Endothelial cell of umbilical vein (primary cell): ENCODE data around the gene IQGAP2. TPM values are rescaled to one million over a fixed set of nuclear protein-coding genes. Genes with fewer than 3 reads are reported as not detected.

Experiments
- BruUV-seq: library from RNA; stranded (reverse); fragments of 400-500 nt; replicated peaks from 2 replicates; lab custom pipeline; 2021; lab: Mats Ljungman, UMichigan
- CTCF ChIA-PET: fragments of 300-600, 350-600 bp; sonication (Branson Sonifier 250); formaldehyde crosslinking; loops from one replicate; lab custom pipeline; 2021; ENCODE audit warnings: antibody characterized with exemption, inconsistent platforms; lab: Charles Lee
- POLR2A ChIA-PET: fragments of 300-600, 350-600 bp; sonication (Branson Sonifier 250); formaldehyde crosslinking; loops from one replicate; lab custom pipeline; 2021; ENCODE audit warnings: antibody characterized with exemption, inconsistent platforms; lab: Charles Lee
- DNase-seq: peaks from one replicate; pipeline ENCODE4 v3.0.0-alpha.2; 2011; ENCODE audit warnings: low read depth, low spot score
- FAIRE-seq: peaks from 2 replicates; lab custom pipeline; 2011; peaks lifted over from hg19 to GRCh38; lab: Jason Lieb, UNC
- H2AFZ ChIP-seq: 2 replicates; pipeline ENCODE4 v1.6.0; 2012; ENCODE audit warnings: low read depth, low read length, control low read depth, inconsistent platforms
- H3K27ac ChIP-seq: 2 replicates; pipeline ENCODE4 v1.5.1; 2011; ENCODE audit warnings: low read depth, mild to moderate bottlenecking, control low read depth, low read length, moderate library complexity; ENCODE audit not compliant: insufficient read depth
- H3K27me3 ChIP-seq, 2 experiments: 2 replicates each; pipeline versions ENCODE4 v1.6.0 to v1.6.1; 2011; ENCODE audit warnings: low read length in 2 of 2, mixed read lengths in 1 of 2; ENCODE audit not compliant: control insufficient read depth in 2 of 2, insufficient read depth in 2 of 2
- H3K36me3 ChIP-seq, 2 experiments: 2 replicates in 1 of 2; 3 replicates in 1 of 2; pipeline ENCODE4 v1.5.1; 2011; ENCODE audit warnings: low read length in 2 of 2, mild to moderate bottlenecking in 1 of 2, moderate library complexity in 1 of 2; ENCODE audit not compliant: control insufficient read depth in 2 of 2, insufficient read depth in 2 of 2; ENCODE audit errors: extremely low read depth in 1 of 2
- H3K4me1 ChIP-seq: 3 replicates; pipeline ENCODE4 v1.5.1; 2011; ENCODE audit warnings: mild to moderate bottlenecking, low read length; ENCODE audit not compliant: control insufficient read depth, insufficient read depth; ENCODE audit errors: extremely low read depth
- H3K4me2 ChIP-seq: 2 replicates; pipeline ENCODE4 v1.6.1; 2011; ENCODE audit warnings: low read length, control low read depth, mixed read lengths; ENCODE audit not compliant: insufficient read depth
- H3K4me3 ChIP-seq, 3 experiments: fragments of 200-600 bp in 1 of 3; sonication (generic), shearing (Covaris generic) in 1 of 3; replicated peaks in 1 of 3; 2 replicates each; pipeline ENCODE4 v1.5.1; 2011 to 2016; ENCODE audit warnings: control low read depth in 3 of 3, low read length in 3 of 3, mild to moderate bottlenecking in 2 of 3, inconsistent platforms in 1 of 3, low read depth in 1 of 3, moderate library complexity in 1 of 3; ENCODE audit not compliant: insufficient read depth in 1 of 3
- H3K79me2 ChIP-seq: 2 replicates; pipeline ENCODE4 v1.6.0; 2012; ENCODE audit warnings: low read length, inconsistent platforms; ENCODE audit not compliant: control insufficient read depth, insufficient read depth
- H3K9ac ChIP-seq: replicated peaks from 2 replicates; pipeline ENCODE3; 2011; ENCODE audit warnings: low read length, control low read depth; ENCODE audit not compliant: insufficient read depth; ENCODE audit errors: extremely low read depth
- H3K9me1 ChIP-seq: replicated peaks from 3 replicates; pipeline ENCODE4 v1.6.0; 2011; ENCODE audit warnings: mild to moderate bottlenecking, low read length; ENCODE audit not compliant: control insufficient read depth, insufficient read depth; ENCODE audit errors: extremely low read depth
- H3K9me3 ChIP-seq: replicated peaks from 2 replicates; pipeline ENCODE4 v1.5.1; 2012; ENCODE audit warnings: low read length, inconsistent platforms; ENCODE audit not compliant: control insufficient read depth, insufficient read depth
- H4K20me1 ChIP-seq: replicated peaks from 2 replicates; pipeline ENCODE3; 2011; ENCODE audit warnings: mild to moderate bottlenecking, low read length; ENCODE audit not compliant: control insufficient read depth, insufficient read depth; ENCODE audit errors: extremely low read depth
- EZH2 ChIP-seq: IDR thresholded peaks from 2 replicates; pipeline ENCODE4 v1.6.1; 2012; ENCODE audit warnings: borderline replicate concordance, low read depth, mild to moderate bottlenecking, moderate library complexity, low read length, inconsistent platforms; ENCODE audit not compliant: severe bottlenecking
- FOS ChIP-seq: IDR thresholded peaks from 2 replicates; pipeline ENCODE4 v1.6.1; 2011; ENCODE audit warnings: mild to moderate bottlenecking, low read length, moderate library complexity, borderline replicate concordance; ENCODE audit not compliant: insufficient read depth
- JUN ChIP-seq: IDR thresholded peaks from 2 replicates; pipeline ENCODE4 v1.6.1; 2011; ENCODE audit warnings: borderline replicate concordance, low read depth; ENCODE audit not compliant: insufficient read length, insufficient read depth
- POLR2A ChIP-seq: IDR thresholded peaks from 2 replicates; pipeline ENCODE4 v1.6.1; 2012; ENCODE audit warnings: low read depth, mild to moderate bottlenecking, control low read depth, low read length
- POLR2AphosphoS5 ChIP-seq: IDR thresholded peaks from 2 replicates; pipeline ENCODE4 v1.6.1; 2012; ENCODE audit warnings: low read depth, mild to moderate bottlenecking, control low read depth, low read length, moderate library complexity; ENCODE audit not compliant: insufficient read depth
- dilution Hi-C: fragments of 300-500 bp; cut with MboI; formaldehyde crosslinking; loops from one replicate; pipeline ENCODE4 v1.15.0; 2019; ENCODE audit warnings: low sequenced_read_pairs; ENCODE audit not compliant: extremely low pct_ligation_motif_present
- intact Hi-C: fragments of 100-400 bp; cut with micrococcal nuclease; formaldehyde crosslinking; loops from one replicate; pipeline ENCODE4 v1.10.0; 2022
- polyA plus RNA-seq, 4 experiments: library from polyadenylated mRNA; depleted of rRNA in 3 of 4; stranded (reverse) in 3 of 4; unstranded in 1 of 4; fragments of >200 nt; gene quantifications; 2 replicates each; pipeline versions ENCODE4 v1.2.1 to v1.2.3, GENCODE V29; 2011 to 2012; ENCODE audit warnings: missing spikeins in 1 of 4
- total RNA-seq: library from RNA; stranded (reverse); gene quantifications from 2 replicates; pipeline ENCODE4 v1.2.3, GENCODE V29; 2021
- TF ChIP-seq, protein P1 (sequence below), 2 donors: IDR thresholded peaks; 1 replicate in 1 of 2; 2 replicates in 1 of 2; pipeline ENCODE4 v1.5.1; 2011; ENCODE audit warnings: low read length in 2 of 2, mild to moderate bottlenecking in 2 of 2, moderate library complexity in 2 of 2, control low read depth in 1 of 2, inconsistent platforms in 1 of 2, low read depth in 1 of 2; ENCODE audit not compliant: insufficient read depth in 1 of 2; ENCODE audit errors: extremely low read depth in 1 of 2

IQGAP2 gene
- total and polyA plus RNA-seq, 2 donors (not counting 3 experiments of a cell fraction or from before 2014, with no cell fraction given) = 4.5 to 4.7 TPM

GRCh38 chr5:76717222-76718083 is 314.4 kb downstream of the IQGAP2 start:
- ChIA-PET CTCF (interaction anchor here (0.8 to 9.8 kb wide), 8 partner anchors 26 to 116 kb away, joined by 3 to 79 read pairs (median 5); no protein-coding TSS in a partner anchor), POLR2A (interaction anchor here (0.6 to 1.4 kb wide), 4 partner anchors 26 to 88 kb away, joined by 3 to 10 read pairs (median 4); no protein-coding TSS in a partner anchor)
- Histone ChIP-seq H3K4me1 (peaks cover 43% of the 10 kb centered on the region), H3K9me3 (no peaks in the 10 kb centered on the region), H3K27ac (peak overlapping the region; percentile 89), H3K4me3 (peak overlapping the region; percentile 81 to 100 (median 99)), H3K36me3 (peaks cover 2 to 4% of the 10 kb centered on the region in 2 experiments), H3K4me2 (peak overlapping the region; percentile 93), H3K9me1 (no peaks in the 10 kb centered on the region), H3K79me2 (peaks cover 65% of the 10 kb centered on the region), H3K27me3 (no peaks in the 10 kb centered on the region), H3K9ac (peak overlapping the region; percentile 100), H4K20me1 (peaks cover 11% of the 10 kb centered on the region), H2AFZ (no peak overlapping the region)
- BruUV-seq = no TSS peak
- no peak for FAIRE-seq
- peak; percentile 53 for TF ChIP-seq POLR2AphosphoS5
- TF ChIP-seq, protein P1, sequence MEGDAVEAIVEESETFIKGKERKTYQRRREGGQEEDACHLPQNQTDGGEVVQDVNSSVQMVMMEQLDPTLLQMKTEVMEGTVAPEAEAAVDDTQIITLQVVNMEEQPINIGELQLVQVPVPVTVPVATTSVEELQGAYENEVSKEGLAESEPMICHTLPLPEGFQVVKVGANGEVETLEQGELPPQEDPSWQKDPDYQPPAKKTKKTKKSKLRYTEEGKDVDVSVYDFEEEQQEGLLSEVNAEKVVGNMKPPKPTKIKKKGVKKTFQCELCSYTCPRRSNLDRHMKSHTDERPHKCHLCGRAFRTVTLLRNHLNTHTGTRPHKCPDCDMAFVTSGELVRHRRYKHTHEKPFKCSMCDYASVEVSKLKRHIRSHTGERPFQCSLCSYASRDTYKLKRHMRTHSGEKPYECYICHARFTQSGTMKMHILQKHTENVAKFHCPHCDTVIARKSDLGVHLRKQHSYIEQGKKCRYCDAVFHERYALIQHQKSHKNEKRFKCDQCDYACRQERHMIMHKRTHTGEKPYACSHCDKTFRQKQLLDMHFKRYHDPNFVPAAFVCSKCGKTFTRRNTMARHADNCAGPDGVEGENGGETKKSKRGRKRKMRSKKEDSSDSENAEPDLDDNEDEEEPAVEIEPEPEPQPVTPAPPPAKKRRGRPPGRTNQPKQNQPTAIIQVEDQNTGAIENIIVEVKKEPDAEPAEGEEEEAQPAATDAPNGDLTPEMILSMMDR (IDR thresholded peaks at IDR 0.05; ENCODE audit: extremely low read depth in 1 of 2, insufficient read depth in 1 of 2, low read depth in 1 of 2, low read length in 2 of 2) = no peak
- no peak for TF ChIP-seq JUN
- no peak for TF ChIP-seq POLR2A
- no peak for TF ChIP-seq EZH2
- TF ChIP-seq FOS = no peak
- no peak for DNase-seq
- intact Hi-C loops = loop anchor here (1.0 to 5.0 kb wide), 4 partner anchors 22 to 775 kb away; partner anchors contain the start of genes F2RL1 and WDR41
- dilution Hi-C loops = no loop called here
